GM18526 (cell line): ENCODE results near the gene PARP12.

Experiments used
- POLR2A ChIP-seq: IDR thresholded peaks from 3 replicates; pipeline ENCODE4 v1.6.1; 2011; ENCODE audit not compliant: insufficient read length; ENCODE audit errors: extremely low read depth

Gene PARP12

GRCh38 chr7:140010194-140010895 lies 52.4 kb downstream of the PARP12 start:
- no peak for TF ChIP-seq POLR2A

- no peak for TF ChIP-seq POLR2A
These were observed 53.0 kb downstream of the PARP12 start for GRCh38 chr7:140009735-140010134.

- TF ChIP-seq POLR2A, result no peak
These were observed 53.8 kb downstream of the PARP12 start for GRCh38 chr7:140008755-140009610.

- TF ChIP-seq POLR2A, result no peak
These were observed 55.6 kb downstream of the PARP12 start for GRCh38 chr7:140007051-140007690.

- TF ChIP-seq POLR2A, result no peak
These were observed 56.2 kb downstream of the PARP12 start for GRCh38 chr7:140006600-140006999.

- no peak for TF ChIP-seq POLR2A
These were observed 56.8 kb downstream of the PARP12 start for GRCh38 chr7:140005754-140006503.

GRCh38 chr7:140005341-140005740 lies 57.4 kb downstream of the PARP12 start:
- TF ChIP-seq POLR2A, result no peak

- TF ChIP-seq POLR2A, result no peak
These were observed 58.1 kb downstream of the PARP12 start for GRCh38 chr7:140004672-140005071.

GRCh38 chr7:140003913-140004382 lies 58.8 kb downstream of the PARP12 start:
- TF ChIP-seq POLR2A, result no peak

- no peak for TF ChIP-seq POLR2A
These were observed 62.0 kb downstream of the PARP12 start for GRCh38 chr7:140000666-140001268.

GRCh38 chr7:139999516-139999915 lies 63.2 kb downstream of the PARP12 start:
- TF ChIP-seq POLR2A, result no peak

- TF ChIP-seq POLR2A, result no peak
These were observed 64.2 kb downstream of the PARP12 start for GRCh38 chr7:139998572-139998971.

- TF ChIP-seq POLR2A, result no peak
These were observed 67.5 kb downstream of the PARP12 start for GRCh38 chr7:139995017-139995915.

GRCh38 chr7:139994356-139994755 lies 68.4 kb downstream of the PARP12 start:
- no peak for TF ChIP-seq POLR2A
